Raji (cell line): ENCODE results near the gene DPF3.

Source experiments
- POLR2A ChIP-seq: IDR thresholded peaks from 2 replicates; pipeline ENCODE4 v1.6.1; 2011; ENCODE audit warnings: low read depth, low read length, control low read depth; ENCODE audit not compliant: insufficient read depth

Gene DPF3

GRCh38 chr14:72595152-72595862, 298.6 kb downstream of the DPF3 start:
- TF ChIP-seq POLR2A = no peak

- TF ChIP-seq POLR2A = no peak
Observed at GRCh38 chr14:72594099-72594901, 299.6 kb downstream of the DPF3 start.

GRCh38 chr14:72591391-72591790, 302.5 kb downstream of the DPF3 start:
- TF ChIP-seq POLR2A = no peak

GRCh38 chr14:72590577-72590976, 303.3 kb downstream of the DPF3 start:
- no peak for TF ChIP-seq POLR2A

GRCh38 chr14:72589652-72590051, 304.2 kb downstream of the DPF3 start:
- TF ChIP-seq POLR2A = no peak

- TF ChIP-seq POLR2A = no peak
Observed at GRCh38 chr14:72588521-72588920, 305.4 kb downstream of the DPF3 start.

- no peak for TF ChIP-seq POLR2A
Observed at GRCh38 chr14:72583316-72584272, 310.3 kb downstream of the DPF3 start.

- TF ChIP-seq POLR2A = no peak
Observed at GRCh38 chr14:72582582-72582981, 311.3 kb downstream of the DPF3 start.

- TF ChIP-seq POLR2A = no peak
Observed at GRCh38 chr14:72578514-72578913, 315.4 kb downstream of the DPF3 start.

- no peak for TF ChIP-seq POLR2A
Observed at GRCh38 chr14:72577521-72577920, 316.4 kb downstream of the DPF3 start.

GRCh38 chr14:72576258-72576657, 317.6 kb downstream of the DPF3 start:
- no peak for TF ChIP-seq POLR2A

GRCh38 chr14:72574715-72575114, 319.2 kb downstream of the DPF3 start:
- no peak for TF ChIP-seq POLR2A

GRCh38 chr14:72573725-72574417, 320.0 kb downstream of the DPF3 start:
- TF ChIP-seq POLR2A = no peak
